HG03571 (cell line): ENCODE data around the gene ATP8B1.
"Not testable (repeated sequence)": the region's sequence is repeated elsewhere in the genome, so short reads cannot be mapped to it uniquely, and the experiment has no call there.

Experiments used
- ATAC-seq: cut with Tn5 transposase; IDR thresholded peaks from one replicate; pipeline ENCODE4 v1.9.1; 2021; ENCODE audit not compliant: unreplicated experiment

Gene ATP8B1

GRCh38 chr18:57674891-57675290, 128.2 kb downstream of the ATP8B1 start:
- no peak for ATAC-seq

- no peak for ATAC-seq
Observed at GRCh38 chr18:57670046-57670445, 133.1 kb downstream of the ATP8B1 start.

GRCh38 chr18:57668021-57668420, 135.1 kb downstream of the ATP8B1 start:
- ATAC-seq = no peak

GRCh38 chr18:57666818-57667497, 136.2 kb downstream of the ATP8B1 start:
- ATAC-seq = no peak

- ATAC-seq = no peak
Observed at GRCh38 chr18:57664568-57665165, 138.4 kb downstream of the ATP8B1 start.

GRCh38 chr18:57660961-57661360, 142.2 kb downstream of the ATP8B1 start:
- ATAC-seq = no peak

GRCh38 chr18:57659460-57660102, 143.5 kb downstream of the ATP8B1 start:
- ATAC-seq = no peak

- no peak for ATAC-seq
Observed at GRCh38 chr18:57657542-57657941, 145.6 kb downstream of the ATP8B1 start.

DNA sequence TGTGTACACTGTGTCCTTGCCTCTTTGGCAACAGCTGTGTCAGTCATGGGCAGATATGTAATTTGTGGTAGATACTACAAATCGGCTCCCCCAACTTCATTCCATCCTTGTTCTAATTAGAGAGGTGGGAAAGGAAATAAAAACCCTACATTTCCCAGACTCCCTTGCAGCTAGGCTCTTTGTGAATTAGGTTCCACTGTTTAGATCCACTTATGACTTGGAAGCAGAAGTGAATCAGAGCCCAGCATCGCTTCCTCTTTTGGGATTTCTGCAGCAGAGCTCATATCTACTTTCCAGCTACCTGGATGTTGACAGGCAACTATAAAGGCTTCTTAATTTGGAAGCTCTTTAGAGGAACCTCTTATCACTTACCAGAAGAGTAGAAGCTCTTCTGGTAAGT, 147.4 kb downstream of the ATP8B1 start:
- ATAC-seq = no peak

DNA sequence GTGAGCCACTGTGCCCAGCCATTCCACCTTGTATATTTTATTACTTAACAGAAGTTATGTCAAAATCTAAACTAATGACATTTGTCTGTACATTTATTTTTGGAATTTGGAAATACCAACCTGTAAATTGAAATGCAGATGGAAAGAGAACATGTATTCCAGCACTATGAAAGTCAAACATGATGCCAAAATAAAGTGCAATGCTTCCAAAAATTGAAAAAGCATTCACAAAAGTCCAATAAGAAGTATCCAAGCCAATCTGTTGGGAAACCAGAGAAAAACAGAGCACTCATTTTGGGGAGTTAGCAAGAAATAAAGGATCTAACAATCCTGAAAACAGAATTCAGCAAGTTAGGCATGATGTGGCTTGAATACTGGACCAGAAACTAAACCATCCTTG, 151.2 kb downstream of the ATP8B1 start:
- ATAC-seq = no peak

DNA sequence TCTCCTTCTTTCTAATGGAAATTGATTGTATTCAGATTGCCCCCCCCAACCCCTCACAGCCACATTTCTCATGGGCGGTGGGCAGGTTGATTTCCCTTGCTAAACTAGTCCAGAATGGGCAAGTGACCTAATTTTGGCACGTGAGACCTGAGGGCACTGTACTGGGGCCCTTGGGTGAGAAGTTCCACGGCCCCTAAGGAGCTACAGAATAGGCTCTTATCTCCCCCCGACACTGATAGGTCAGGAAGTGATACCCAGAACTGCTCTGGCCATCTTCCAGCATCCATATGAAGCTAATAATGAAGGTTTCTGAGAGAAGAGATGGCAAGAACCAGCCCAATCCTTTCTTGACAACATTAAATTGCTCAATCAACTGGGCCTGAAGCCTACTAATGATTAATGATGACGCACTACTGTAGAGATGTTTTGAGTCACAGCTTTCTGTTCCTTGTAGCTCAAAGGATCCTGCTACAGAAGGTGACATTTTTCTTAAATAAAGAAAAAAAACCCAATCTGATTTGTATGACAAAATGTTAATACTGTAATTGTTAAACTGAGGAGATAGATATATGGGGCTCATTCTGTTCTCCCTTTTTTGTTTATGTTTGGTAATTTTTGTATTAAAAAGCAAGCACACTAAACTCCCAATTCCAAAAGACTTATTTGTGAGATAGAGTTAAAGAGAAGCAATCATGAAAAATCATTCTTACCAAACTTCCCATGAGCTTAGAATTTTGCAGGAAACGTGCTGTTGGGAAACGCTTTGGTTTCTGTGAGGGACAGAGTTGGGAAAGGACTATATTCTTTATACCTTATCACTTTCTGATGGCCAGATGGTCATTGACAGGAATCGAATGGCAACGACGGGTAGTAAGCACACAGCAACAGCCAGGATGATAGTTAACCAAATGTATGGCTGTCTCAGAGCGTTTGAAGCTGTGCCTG, 153.3 kb downstream of the ATP8B1 start:
- peak; percentile 96 for ATAC-seq

GRCh38 chr18:57648414-57648813, 154.7 kb downstream of the ATP8B1 start:
- no peak for ATAC-seq

DNA sequence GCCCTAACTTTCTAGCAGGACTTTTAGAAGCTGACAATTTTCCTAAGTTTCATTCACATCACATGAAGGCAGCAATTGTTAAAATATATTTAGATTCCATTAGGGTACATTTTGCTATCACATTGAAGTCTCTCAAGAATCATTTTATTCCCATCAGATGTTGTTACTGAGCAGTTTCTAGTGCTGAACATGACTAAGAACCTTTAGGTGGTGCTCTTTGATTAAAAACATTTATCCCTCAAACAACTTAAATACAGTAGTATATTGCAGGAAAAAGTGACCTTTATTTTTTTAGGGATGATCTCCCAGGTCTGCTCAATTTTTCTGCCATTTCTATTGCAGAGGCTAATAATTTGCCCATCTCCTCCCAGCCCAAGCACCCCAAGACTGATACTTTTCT, 158.6 kb downstream of the ATP8B1 start:
- no peak for ATAC-seq

DNA sequence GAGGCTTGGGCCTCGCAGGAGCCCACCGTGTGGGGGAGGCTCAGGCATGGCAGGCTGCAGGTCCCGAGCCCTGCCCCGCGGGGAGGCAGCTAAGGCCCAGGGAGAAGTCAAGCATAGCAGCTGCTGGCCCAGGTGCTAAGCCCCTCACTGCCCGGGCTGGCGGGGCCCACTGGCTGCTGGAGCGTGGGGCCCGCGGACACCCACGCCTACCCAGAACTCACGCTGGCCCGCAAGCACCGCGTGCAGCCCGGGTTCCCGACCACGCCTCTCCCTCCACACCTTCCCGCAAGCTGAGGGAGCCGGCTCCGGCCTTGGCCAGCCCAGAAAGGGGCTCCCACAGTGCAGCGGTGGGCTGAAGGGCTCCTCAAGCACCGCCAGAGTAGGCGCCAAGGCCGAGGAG, 159.4 kb downstream of the ATP8B1 start:
- not testable (repeated sequence) for ATAC-seq

DNA sequence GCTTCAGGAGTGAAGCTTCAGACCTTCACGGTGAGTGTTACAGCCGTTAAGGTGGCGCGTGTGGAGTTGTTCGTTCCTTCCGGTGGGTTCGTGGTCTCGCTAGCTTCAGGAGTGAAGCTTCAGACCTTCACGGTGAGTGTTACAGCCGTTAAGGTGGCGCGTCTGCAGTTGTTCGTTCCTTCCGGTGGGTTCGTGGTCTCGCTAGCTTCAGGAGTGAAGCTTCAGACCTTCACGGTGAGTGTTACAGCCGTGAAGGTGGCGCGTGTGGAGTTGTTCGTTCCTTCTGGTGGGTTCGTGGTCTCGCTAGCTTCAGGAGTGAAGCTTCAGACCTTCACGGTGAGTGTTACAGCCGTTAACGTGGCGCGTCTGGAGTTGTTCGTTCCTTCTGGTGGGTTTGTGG, 160.7 kb downstream of the ATP8B1 start:
- not testable (repeated sequence) for ATAC-seq

GRCh38 chr18:57640749-57641148, 162.4 kb downstream of the ATP8B1 start:
- ATAC-seq = no peak

GRCh38 chr18:57640236-57640635, 162.9 kb downstream of the ATP8B1 start:
- no peak for ATAC-seq

- ATAC-seq = no peak
Observed at GRCh38 chr18:57635003-57635822, 167.9 kb downstream of the ATP8B1 start.

GRCh38 chr18:57631697-57632096, 171.4 kb downstream of the ATP8B1 start:
- no peak for ATAC-seq
